HEK293 (cell line): ENCODE results near the gene SHTN1.

ENCODE experiments used
- ZNF530 ChIP-seq: fragments of 450-650 bp; formaldehyde crosslinking; IDR thresholded peaks from 2 replicates; pipeline ENCODE4 v1.5.1; 2016; ENCODE audit warnings: low read depth, missing biosample characterization, missing genetic modification characterization
- ZNF623 ChIP-seq: fragments of 450-650 bp; formaldehyde crosslinking; IDR thresholded peaks from 2 replicates; pipeline ENCODE4 v1.5.1; 2016; ENCODE audit warnings: missing biosample characterization, missing genetic modification characterization
- TF ChIP-seq, protein P1 (sequence below): fragments of 450-650 bp; formaldehyde crosslinking; IDR thresholded peaks from 2 replicates; pipeline ENCODE4 v1.5.1; 2017; ENCODE audit warnings: missing biosample characterization, missing genetic modification characterization
- TF ChIP-seq, protein P2 (sequence below): fragments of 450-650 bp; formaldehyde crosslinking; IDR thresholded peaks from 2 replicates; pipeline ENCODE4 v1.5.1; 2016; ENCODE audit warnings: missing biosample characterization, missing genetic modification characterization
- TF ChIP-seq, protein P3 (sequence below): sonication (generic); formaldehyde crosslinking; IDR thresholded peaks from 2 replicates; pipeline ENCODE4 v1.8.1; 2022; ENCODE audit warnings: mild to moderate bottlenecking, moderate library complexity, missing genetic modification reagents
- TF ChIP-seq, protein P4 (sequence below): fragments of 450-650 bp; formaldehyde crosslinking; conservative IDR thresholded peaks from 2 replicates; pipeline ENCODE4 v1.5.1; 2016; ENCODE audit warnings: low read depth, missing biosample characterization, missing genetic modification characterization

DNA sequence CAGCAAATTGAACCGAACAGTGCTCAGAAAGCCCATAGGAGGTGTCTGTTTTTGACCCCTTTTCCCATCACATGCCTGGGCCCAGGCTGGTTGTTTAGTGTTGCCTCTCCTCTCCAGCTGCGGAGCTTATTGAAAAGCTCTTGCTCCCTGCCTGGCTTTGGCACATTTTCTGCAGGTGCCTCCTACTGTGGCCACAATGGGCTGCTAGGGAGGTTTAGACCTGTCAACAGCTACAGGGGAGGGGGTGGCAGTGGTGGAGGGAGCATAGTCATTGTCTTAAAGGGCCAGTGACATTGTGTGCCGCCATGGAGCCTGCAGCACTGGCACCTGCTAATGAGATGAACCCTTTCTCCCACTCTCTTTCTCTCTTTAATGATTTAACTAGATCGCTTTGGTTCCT, 168.9 kb downstream of the SHTN1 start:
- TF ChIP-seq ZNF530 (tag by site-specific recombination) (no peak), ZNF623 (no peak)
- TF ChIP-seq, protein P1, sequence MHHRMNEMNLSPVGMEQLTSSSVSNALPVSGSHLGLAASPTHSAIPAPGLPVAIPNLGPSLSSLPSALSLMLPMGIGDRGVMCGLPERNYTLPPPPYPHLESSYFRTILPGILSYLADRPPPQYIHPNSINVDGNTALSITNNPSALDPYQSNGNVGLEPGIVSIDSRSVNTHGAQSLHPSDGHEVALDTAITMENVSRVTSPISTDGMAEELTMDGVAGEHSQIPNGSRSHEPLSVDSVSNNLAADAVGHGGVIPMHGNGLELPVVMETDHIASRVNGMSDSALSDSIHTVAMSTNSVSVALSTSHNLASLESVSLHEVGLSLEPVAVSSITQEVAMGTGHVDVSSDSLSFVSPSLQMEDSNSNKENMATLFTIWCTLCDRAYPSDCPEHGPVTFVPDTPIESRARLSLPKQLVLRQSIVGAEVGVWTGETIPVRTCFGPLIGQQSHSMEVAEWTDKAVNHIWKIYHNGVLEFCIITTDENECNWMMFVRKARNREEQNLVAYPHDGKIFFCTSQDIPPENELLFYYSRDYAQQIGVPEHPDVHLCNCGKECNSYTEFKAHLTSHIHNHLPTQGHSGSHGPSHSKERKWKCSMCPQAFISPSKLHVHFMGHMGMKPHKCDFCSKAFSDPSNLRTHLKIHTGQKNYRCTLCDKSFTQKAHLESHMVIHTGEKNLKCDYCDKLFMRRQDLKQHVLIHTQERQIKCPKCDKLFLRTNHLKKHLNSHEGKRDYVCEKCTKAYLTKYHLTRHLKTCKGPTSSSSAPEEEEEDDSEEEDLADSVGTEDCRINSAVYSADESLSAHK (tag by site-specific recombination): no peak
- TF ChIP-seq, protein P2, sequence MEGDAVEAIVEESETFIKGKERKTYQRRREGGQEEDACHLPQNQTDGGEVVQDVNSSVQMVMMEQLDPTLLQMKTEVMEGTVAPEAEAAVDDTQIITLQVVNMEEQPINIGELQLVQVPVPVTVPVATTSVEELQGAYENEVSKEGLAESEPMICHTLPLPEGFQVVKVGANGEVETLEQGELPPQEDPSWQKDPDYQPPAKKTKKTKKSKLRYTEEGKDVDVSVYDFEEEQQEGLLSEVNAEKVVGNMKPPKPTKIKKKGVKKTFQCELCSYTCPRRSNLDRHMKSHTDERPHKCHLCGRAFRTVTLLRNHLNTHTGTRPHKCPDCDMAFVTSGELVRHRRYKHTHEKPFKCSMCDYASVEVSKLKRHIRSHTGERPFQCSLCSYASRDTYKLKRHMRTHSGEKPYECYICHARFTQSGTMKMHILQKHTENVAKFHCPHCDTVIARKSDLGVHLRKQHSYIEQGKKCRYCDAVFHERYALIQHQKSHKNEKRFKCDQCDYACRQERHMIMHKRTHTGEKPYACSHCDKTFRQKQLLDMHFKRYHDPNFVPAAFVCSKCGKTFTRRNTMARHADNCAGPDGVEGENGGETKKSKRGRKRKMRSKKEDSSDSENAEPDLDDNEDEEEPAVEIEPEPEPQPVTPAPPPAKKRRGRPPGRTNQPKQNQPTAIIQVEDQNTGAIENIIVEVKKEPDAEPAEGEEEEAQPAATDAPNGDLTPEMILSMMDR (tag by site-specific recombination): no peak
- TF ChIP-seq, protein P3, sequence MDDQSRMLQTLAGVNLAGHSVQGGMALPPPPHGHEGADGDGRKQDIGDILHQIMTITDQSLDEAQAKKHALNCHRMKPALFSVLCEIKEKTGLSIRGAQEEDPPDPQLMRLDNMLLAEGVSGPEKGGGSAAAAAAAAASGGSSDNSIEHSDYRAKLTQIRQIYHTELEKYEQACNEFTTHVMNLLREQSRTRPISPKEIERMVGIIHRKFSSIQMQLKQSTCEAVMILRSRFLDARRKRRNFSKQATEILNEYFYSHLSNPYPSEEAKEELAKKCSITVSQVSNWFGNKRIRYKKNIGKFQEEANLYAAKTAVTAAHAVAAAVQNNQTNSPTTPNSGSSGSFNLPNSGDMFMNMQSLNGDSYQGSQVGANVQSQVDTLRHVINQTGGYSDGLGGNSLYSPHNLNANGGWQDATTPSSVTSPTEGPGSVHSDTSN (CRISPR knock-in tag): no peak
- TF ChIP-seq, protein P4, sequence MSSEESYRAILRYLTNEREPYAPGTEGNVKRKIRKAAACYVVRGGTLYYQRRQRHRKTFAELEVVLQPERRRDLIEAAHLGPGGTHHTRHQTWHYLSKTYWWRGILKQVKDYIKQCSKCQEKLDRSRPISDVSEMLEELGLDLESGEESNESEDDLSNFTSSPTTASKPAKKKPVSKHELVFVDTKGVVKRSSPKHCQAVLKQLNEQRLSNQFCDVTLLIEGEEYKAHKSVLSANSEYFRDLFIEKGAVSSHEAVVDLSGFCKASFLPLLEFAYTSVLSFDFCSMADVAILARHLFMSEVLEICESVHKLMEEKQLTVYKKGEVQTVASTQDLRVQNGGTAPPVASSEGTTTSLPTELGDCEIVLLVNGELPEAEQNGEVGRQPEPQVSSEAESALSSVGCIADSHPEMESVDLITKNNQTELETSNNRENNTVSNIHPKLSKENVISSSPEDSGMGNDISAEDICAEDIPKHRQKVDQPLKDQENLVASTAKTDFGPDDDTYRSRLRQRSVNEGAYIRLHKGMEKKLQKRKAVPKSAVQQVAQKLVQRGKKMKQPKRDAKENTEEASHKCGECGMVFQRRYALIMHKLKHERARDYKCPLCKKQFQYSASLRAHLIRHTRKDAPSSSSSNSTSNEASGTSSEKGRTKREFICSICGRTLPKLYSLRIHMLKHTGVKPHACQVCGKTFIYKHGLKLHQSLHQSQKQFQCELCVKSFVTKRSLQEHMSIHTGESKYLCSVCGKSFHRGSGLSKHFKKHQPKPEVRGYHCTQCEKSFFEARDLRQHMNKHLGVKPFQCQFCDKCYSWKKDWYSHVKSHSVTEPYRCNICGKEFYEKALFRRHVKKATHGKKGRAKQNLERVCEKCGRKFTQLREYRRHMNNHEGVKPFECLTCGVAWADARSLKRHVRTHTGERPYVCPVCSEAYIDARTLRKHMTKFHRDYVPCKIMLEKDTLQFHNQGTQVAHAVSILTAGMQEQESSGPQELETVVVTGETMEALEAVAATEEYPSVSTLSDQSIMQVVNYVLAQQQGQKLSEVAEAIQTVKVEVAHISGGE: no peak
